COR-L47 (cell line): ENCODE results near the gene PNMA8A.

Experiments
- DNase-seq: peaks from one replicate; lab custom pipeline; 2025; lab: John Stamatoyannopoulos, UW

PNMA8A gene

DNA sequence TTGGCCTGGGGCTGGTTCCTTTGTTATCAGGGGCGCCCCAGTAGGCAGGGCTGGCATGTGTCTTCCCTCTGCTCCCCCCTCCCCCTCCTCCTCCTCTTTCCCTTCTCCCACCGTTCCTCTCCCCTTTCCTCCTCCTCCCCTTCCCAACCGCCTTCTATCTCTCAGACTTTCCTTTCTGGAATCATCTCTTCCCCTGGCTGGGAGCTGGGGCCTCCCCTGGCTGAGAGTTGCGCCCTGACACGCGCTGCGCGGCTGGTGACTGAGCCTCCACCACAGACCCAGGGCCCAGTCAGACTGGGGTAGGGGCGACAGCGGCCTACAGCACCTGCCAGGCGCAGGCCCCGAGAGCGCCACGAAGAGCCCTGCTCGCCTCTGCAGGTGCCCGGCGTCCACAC, 21.5 kb upstream of the PNMA8A start:
- no peak for DNase-seq

- DNase-seq: no peak
Measured at GRCh38 chr19:46491975-46492682, 20.8 kb upstream of the PNMA8A start.

DNA sequence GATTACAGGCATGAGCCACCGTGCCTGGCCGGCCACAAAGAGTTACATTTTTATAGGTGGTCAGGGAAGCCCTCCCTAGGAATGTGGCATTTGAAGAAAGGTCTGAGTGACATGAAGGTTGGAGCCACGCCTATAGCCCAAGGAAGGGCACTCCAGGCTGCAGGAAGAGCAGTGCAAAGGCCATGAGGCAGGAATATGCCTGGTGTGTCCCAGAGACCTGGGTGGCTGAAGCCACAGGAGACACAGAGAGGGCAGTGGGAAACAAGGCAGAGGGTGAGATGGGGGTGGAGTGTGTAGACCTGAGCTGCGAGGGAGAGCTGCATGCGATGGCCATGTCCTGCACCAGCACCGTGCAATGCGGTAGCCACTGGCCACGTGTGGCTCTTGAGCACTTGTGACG, 19.4 kb upstream of the PNMA8A start:
- DNase-seq: no peak

- no peak for DNase-seq
Measured at GRCh38 chr19:46489445-46490272, 18.3 kb upstream of the PNMA8A start.

DNA sequence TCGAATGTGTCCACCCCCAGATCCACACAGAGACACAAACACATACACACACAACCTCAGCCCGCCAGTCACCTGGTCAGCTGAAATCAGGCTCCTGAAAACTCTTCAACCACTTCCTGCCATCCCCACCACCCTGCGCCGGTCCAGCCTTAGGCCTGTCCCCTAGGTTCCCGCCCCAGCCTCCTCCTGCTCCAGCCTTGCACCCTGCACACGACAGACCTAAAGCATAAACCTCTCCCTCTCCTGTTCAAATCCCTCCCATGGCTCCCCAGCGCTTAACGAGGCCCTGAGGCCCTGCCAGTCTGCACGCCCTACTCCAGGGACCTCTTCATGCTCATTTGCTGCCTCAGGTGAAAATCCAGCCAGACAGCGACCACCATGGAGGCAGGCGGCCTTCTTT, 17.2 kb upstream of the PNMA8A start:
- DNase-seq: no peak

DNA sequence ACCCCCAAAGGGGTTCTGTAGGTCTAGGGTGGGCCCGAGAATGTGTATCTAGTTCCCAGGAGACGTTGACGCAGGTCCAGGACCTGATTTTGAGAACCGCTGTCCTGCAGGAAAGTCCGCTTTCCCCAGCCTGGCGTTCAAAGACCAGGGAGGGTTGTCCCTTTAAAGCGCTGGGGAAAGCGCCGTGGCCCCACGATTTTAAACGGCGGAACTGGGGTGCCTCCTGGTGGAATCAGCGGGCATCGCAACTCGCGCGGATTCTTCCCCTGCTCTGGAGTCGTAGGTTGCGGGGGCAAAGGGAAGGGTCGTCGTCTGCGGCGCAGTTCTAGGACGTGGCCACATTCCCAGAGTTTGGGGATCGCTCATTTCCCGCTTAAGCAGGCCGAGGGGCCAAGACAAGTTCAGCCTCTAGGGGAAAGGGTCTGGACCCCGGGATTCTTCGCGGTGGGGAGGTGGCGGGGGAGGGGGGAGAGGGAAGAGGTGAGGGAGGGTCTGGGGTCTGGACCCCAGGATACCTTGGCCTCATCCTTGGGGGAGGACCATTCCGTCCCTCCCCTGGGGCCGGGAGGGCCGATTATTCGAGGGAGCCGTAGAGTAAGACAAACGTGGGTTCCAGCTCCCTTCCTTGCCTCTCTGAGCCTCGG, 16.6 kb upstream of the PNMA8A start:
- DNase-seq: peak; percentile 65

DNA sequence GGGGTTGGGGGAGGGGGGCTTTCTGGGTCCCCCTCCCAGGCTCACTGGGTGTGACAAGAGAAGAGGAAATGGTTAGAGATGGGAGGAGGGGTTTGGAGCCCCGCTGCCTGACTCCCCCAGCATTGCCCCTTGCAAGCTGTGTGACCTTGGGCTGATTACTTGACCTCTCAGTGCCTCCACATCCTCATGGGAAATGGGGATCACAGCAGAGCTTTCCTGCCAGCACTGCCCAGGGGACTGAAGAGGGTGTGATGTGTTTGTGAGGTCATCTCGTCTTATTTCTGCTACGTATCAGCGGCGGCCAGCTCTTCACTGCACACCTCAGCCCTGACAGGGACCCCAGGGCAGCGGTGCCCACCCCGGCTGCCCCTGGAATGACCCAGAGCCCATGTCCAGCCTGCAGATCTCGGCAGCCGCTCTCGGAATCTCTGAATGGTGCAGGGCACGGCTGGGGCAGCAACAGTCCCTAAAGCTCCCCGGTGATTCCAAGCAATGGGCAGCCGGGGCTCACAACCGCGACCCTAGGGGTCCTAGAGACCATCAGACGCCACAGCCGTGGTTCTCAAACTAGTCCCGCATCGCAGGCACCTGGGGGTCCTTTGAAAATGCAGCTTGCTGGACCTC, 15.9 kb upstream of the PNMA8A start:
- no peak for DNase-seq

DNA sequence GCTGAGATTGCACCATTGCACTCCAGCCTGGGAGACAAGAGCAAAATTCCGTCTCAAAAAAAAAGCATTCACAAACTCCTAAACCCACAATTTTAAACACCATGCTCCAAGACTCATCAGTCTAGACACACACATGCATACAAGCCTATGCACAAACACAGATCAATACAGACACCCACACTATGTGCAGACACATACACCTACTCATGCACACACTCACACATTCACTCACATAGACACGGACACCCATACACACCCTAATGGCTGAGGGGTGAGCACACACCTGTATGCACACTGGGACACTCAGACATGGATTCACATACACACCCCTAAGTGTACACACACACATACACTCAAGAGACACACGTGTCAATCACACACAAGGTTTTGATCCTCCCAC, 15.0 kb upstream of the PNMA8A start:
- no peak for DNase-seq

DNA sequence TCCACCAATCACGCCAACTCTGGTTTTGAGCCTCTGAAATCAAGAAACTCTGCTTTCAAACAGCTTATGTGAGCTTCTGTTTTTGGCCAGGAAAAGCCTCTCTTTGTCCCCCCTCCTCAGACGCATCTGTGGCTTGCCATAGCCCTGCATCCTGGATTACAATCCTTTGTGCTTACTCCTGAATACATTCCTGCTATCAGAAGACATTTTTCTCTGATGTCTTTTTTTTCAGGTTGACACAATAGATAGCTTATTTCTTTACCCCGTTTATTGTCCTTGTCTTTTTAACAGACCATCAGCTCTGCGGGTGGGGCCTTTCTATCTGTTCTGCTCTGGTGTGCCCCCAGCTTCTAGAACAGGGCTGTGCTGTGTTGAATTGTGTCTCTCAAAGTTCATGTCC, 13.3 kb upstream of the PNMA8A start:
- no peak for DNase-seq

DNA sequence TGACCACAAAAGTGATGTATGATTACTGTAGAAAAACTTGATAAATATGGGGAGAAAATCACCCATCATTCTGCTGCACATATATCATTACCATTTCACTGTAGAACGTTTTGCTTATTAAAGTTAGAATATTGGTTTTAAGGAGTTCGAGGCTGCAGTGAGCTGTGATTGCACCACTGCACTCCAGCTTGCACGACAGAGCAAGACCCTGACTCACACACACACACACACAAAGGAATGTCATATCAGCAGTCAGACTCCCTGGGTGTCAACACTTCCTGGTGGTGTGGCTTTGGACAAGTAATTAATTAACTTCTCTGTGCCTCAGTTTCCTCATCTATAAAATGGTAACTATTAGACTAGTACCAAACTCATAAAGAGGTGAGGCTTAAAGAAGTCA, 11.3 kb upstream of the PNMA8A start:
- DNase-seq: no peak

- no peak for DNase-seq
Measured at GRCh38 chr19:46481947-46482346, 10.6 kb upstream of the PNMA8A start.

DNA sequence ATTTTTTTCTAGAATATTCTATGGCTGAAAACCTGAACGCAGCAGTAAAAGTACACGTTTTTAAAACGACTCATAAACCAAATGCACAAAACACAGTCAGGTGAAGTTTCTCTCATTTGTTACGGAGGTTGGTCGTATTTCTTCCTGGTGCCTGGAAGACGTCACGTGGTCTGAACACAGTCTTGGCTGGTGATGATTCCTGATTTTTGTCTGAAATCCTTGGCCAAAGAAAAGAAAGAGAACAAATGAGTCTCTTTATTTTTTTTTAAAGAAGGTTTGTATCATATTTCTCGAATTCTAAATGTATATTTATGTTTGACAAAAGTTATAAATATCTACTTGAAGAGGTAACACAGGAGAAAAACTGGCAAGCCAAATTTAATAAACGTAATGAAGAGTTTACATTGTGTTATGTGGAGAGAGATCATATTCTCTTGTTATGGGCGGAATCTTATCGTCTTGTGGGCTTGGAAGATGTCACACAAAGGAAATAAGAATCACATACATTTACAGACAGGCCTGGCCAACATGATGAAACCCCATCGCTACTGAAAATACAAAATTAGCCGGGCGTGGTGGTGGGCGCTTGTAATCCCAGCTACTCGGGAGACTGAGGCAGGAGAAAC, 10.0 kb upstream of the PNMA8A start:
- no peak for DNase-seq

DNA sequence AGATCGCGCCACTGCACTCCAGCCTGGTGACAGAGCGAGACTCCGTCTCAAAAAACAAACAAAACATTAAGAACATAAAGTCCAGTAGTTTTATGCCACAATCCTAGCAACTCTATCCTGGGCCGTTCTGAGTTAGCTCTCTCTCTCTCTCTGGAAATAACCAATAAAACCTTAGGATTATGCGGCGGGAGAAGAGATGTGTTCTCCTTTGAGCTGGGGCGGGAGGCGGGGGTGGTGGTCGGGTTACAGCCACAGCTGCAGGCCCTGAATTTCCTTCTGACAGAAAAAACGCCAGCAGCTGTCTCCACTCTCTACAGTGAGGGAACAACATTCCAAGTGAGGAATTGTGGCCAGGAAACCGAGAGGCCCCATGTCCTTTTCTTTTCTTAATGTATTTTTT, 9.1 kb upstream of the PNMA8A start:
- DNase-seq: no peak

- DNase-seq: peak; percentile 7
Measured at GRCh38 chr19:46478356-46478986, 7.1 kb upstream of the PNMA8A start.

DNA sequence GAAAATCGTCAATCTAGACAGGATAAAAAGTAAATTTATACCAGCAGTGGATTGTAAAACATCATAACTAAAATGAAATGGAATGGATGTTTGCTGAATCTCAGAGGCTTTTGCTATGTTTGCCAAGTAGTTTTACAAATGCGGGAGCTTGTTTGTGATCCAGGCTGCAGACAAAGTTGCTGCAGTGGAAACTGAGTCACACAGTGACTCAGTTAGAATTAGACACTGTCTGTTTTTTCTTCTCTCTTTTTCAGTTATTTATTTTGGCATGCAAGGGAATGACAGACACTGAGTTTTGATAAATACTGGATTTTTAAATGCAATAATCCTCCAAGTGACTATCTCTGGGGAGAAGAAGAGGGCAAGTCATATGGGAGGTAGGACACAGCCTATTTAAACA, 4.6 kb upstream of the PNMA8A start:
- no peak for DNase-seq

- DNase-seq: no peak
Measured at GRCh38 chr19:46474211-46474610, 2.8 kb upstream of the PNMA8A start.

DNA sequence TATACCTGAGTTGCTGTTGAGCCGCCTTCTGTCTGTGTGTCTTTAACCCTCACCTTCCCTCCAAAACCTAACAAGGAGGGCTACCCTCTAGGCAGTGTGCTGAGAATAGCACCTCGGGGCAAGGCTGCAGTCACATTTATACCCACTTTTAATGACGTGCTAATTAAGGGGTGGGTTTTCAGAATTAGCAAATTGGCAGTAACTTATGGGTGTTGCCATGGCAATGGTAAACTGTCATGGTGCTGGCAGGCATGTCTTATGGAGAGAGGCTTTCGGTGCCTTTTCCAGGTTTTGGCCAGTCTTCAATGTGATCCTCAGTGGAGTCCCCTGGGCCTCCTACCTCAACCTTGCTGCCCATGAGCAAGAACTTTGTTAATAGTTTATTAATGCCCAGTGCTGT, 1.2 kb upstream of the PNMA8A start:
- no peak for DNase-seq

GRCh38 chr19:46471811-46472543, 614 bp upstream of the PNMA8A start:
- no peak for DNase-seq

GRCh38 chr19:46470376-46470775, 987 bp downstream of the PNMA8A start:
- DNase-seq: no peak

- no peak for DNase-seq
Measured at GRCh38 chr19:46469541-46470185, 1.7 kb downstream of the PNMA8A start.
